ENCODE data around the gene FAM72D. TPM values are rescaled to one million over a fixed set of nuclear protein-coding genes. Genes with fewer than 3 reads are reported as not detected.
A peak's percentile ranks its signal among the peaks of the same experiment; 100 is the strongest.
"Not testable (repeated sequence)": the region's sequence is repeated elsewhere in the genome, so short reads cannot be mapped to it uniquely, and the experiment has no call there.

Gene FAM72D
- total RNA-seq, 2 experiments from 2014 or later: 14.4 to 44.5 TPM

DNA sequence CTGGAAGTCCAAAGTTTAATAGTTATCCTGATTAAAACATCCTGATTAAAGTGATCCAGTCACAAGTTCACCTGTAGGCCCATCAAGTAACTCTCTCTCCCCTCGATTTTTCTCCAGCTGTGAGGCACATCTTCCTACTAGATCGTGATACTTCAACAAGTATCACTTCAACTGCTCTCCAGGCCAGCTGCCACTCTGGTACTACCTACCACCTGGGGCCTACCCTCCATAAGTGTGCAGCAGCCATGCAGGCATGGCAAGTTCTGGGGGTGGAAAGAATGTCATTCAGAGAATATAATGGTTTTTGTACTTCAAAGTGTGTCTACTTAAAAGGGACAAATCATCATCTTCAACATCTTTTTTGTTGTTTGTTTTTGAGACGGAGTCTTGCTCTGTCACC is 15.6 kb upstream of the FAM72D start:
- POLR2A ChIA-PET; CTCF ChIA-PET (ENCODE audit: unreplicated experiment); H3K9me3 ChIP-seq (ENCODE audit: low read length); H2AFZ ChIP-seq (ENCODE audit: low read length); H3K36me3 ChIP-seq (ENCODE audit: insufficient read depth, low read length); BruUV-seq (replicated peaks); H3K4me1 ChIP-seq (ENCODE audit: insufficient read depth, low read length, poor library complexity, severe bottlenecking); H3K4me2 ChIP-seq (ENCODE audit: low read length); intact Hi-C loops (cut with micrococcal nuclease; ENCODE audit: unreplicated experiment); H3K4me3 ChIP-seq (ENCODE audit: low read depth, low read length, poor library complexity, severe bottlenecking); H3K27ac ChIP-seq (ENCODE audit: low read depth, low read length, poor library complexity, severe bottlenecking); H3K79me2 ChIP-seq (ENCODE audit: insufficient read depth, low read depth, low read length); DNase-seq (ENCODE audit: low spot score); H4K20me1 ChIP-seq (ENCODE audit: insufficient read depth, low read length); H3K9me2 ChIP-seq (ENCODE audit: insufficient read depth, low read length): not testable (repeated sequence)

GRCh38 chr1:145082483-145083255 is 13.1 kb upstream of the FAM72D start:
- intact Hi-C loops (cut with micrococcal nuclease; ENCODE audit: unreplicated experiment); H3K4me1 ChIP-seq (ENCODE audit: insufficient read depth, low read length, poor library complexity, severe bottlenecking); BruUV-seq (replicated peaks); H4K20me1 ChIP-seq (ENCODE audit: insufficient read depth, low read length); H3K36me3 ChIP-seq (ENCODE audit: insufficient read depth, low read length); H3K27ac ChIP-seq (ENCODE audit: low read depth, low read length, poor library complexity, severe bottlenecking); CTCF ChIA-PET (ENCODE audit: unreplicated experiment); H3K4me2 ChIP-seq (ENCODE audit: low read length); H3K9me3 ChIP-seq (ENCODE audit: low read length); POLR2A ChIA-PET; H2AFZ ChIP-seq (ENCODE audit: low read length); H3K4me3 ChIP-seq (ENCODE audit: low read depth, low read length, poor library complexity, severe bottlenecking); H3K79me2 ChIP-seq (ENCODE audit: insufficient read depth, low read depth, low read length); H3K9me2 ChIP-seq (ENCODE audit: insufficient read depth, low read length); DNase-seq (ENCODE audit: low spot score): not testable (repeated sequence)

DNA sequence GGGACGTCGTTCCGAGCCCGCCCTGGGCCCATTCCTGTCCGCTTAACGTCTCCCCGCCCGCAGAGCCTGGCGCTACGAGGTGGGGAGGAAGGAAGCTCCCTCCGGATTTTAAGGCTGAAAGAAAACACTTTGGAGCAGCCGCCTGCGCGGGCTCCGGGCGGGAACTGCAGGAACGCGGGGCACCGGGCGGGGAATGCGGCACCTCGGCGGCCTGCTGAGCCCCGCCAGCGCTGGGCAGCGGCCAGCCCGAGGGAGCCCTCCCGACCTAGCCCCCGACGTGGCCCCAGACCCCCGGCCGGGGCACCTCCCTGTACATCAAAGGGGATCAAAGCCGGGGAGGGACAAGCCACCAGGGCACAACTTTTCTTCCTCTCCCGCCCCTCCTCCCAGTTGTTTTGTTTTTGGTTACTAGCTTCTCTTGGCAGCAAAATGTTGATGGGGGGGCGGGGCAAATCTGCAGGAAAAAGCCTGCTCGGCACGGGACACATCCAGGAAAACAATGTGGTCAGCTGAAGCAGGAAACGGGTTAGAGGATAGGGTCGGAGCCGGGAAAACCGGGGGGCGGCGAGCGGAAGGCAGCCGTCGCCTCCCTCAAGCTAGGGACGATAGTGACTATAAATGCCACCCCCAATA is 2.1 kb upstream of the FAM72D start:
- DNase-seq (ENCODE audit: low spot score); H4K20me1 ChIP-seq (ENCODE audit: insufficient read depth, low read length); H3K27ac ChIP-seq (ENCODE audit: low read depth, low read length, poor library complexity, severe bottlenecking); H2AFZ ChIP-seq (ENCODE audit: low read length); H3K36me3 ChIP-seq (ENCODE audit: insufficient read depth, low read length); intact Hi-C loops (cut with micrococcal nuclease; ENCODE audit: unreplicated experiment); H3K4me1 ChIP-seq (ENCODE audit: insufficient read depth, low read length, poor library complexity, severe bottlenecking); H3K79me2 ChIP-seq (ENCODE audit: insufficient read depth, low read depth, low read length); POLR2A ChIA-PET; H3K9me2 ChIP-seq (ENCODE audit: insufficient read depth, low read length); H3K9me3 ChIP-seq (ENCODE audit: low read length); BruUV-seq (replicated peaks); CTCF ChIA-PET (ENCODE audit: unreplicated experiment): not testable (repeated sequence)
- H3K4me2 ChIP-seq (ENCODE audit: low read length): peak overlapping the region; percentile 42; the same call in 1 of the 2 replicates
- H3K4me3 ChIP-seq (ENCODE audit: low read depth, low read length, poor library complexity, severe bottlenecking): peak overlapping the region; percentile 58

GRCh38 chr1:145094655-145095211 is 1.0 kb upstream of the FAM72D start:
- POLR2A ChIA-PET: not testable (repeated sequence)

DNA sequence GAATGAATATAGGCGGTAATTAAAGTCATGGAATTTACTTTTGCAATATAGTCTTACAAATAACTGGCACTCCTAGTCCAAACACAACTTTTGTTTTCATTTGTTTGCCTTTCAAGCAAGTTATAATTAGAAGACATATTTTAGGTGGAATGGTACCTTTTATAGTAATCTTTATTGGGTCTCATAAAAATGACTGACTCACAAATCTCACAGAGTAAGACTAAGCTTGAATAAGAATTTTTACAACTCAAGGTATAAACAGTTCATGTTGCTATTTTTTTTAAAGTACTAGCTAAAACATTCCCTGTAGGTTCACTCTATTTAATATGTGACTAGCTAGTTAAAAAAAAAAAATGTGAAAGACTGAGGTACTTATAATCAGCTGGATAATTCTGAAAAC is 6.0 kb downstream of the FAM72D start:
- DNase-seq (ENCODE audit: low spot score); intact Hi-C loops (cut with micrococcal nuclease; ENCODE audit: unreplicated experiment); H3K9me2 ChIP-seq (ENCODE audit: insufficient read depth, low read length); H3K27ac ChIP-seq (ENCODE audit: low read depth, low read length, poor library complexity, severe bottlenecking); H4K20me1 ChIP-seq (ENCODE audit: insufficient read depth, low read length); H3K4me2 ChIP-seq (ENCODE audit: low read length); H2AFZ ChIP-seq (ENCODE audit: low read length); POLR2A ChIA-PET; CTCF ChIA-PET (ENCODE audit: unreplicated experiment); H3K4me1 ChIP-seq (ENCODE audit: insufficient read depth, low read length, poor library complexity, severe bottlenecking); BruUV-seq (replicated peaks); H3K4me3 ChIP-seq (ENCODE audit: low read depth, low read length, poor library complexity, severe bottlenecking); H3K36me3 ChIP-seq (ENCODE audit: insufficient read depth, low read length); H3K9me3 ChIP-seq (ENCODE audit: low read length); H3K79me2 ChIP-seq (ENCODE audit: insufficient read depth, low read depth, low read length): not testable (repeated sequence)

More at GRCh38 chr1:145094655-145095211, 1.0 kb upstream of the FAM72D start:
- H3K79me2 ChIP-seq (ENCODE audit: insufficient read depth, low read depth, low read length); H3K9me3 ChIP-seq (ENCODE audit: low read length); DNase-seq (ENCODE audit: low spot score); H2AFZ ChIP-seq (ENCODE audit: low read length); CTCF ChIA-PET (ENCODE audit: unreplicated experiment); H3K36me3 ChIP-seq (ENCODE audit: insufficient read depth, low read length); H3K4me1 ChIP-seq (ENCODE audit: insufficient read depth, low read length, poor library complexity, severe bottlenecking); H3K9me2 ChIP-seq (ENCODE audit: insufficient read depth, low read length); H3K4me2 ChIP-seq (ENCODE audit: low read length); H4K20me1 ChIP-seq (ENCODE audit: insufficient read depth, low read length); intact Hi-C loops (cut with micrococcal nuclease; ENCODE audit: unreplicated experiment); BruUV-seq (replicated peaks); H3K27ac ChIP-seq (ENCODE audit: low read depth, low read length, poor library complexity, severe bottlenecking): not testable (repeated sequence)
- H3K4me3 ChIP-seq (ENCODE audit: low read depth, low read length, poor library complexity, severe bottlenecking): peak overlapping the region; percentile 61

- CTCF ChIA-PET (ENCODE audit: unreplicated experiment); H3K4me2 ChIP-seq (ENCODE audit: low read length): not testable (repeated sequence)
Observed at GRCh38 chr1:145103294-145103693, 7.5 kb downstream of the FAM72D start.

More at GRCh38 chr1:145103294-145103693, 7.5 kb downstream of the FAM72D start:
- intact Hi-C loops (cut with micrococcal nuclease; ENCODE audit: unreplicated experiment); H2AFZ ChIP-seq (ENCODE audit: low read length); H3K79me2 ChIP-seq (ENCODE audit: insufficient read depth, low read depth, low read length); H3K27ac ChIP-seq (ENCODE audit: low read depth, low read length, poor library complexity, severe bottlenecking); DNase-seq (ENCODE audit: low spot score); H3K36me3 ChIP-seq (ENCODE audit: insufficient read depth, low read length); H3K4me1 ChIP-seq (ENCODE audit: insufficient read depth, low read length, poor library complexity, severe bottlenecking); H3K9me2 ChIP-seq (ENCODE audit: insufficient read depth, low read length); H3K9me3 ChIP-seq (ENCODE audit: low read length); H4K20me1 ChIP-seq (ENCODE audit: insufficient read depth, low read length); BruUV-seq (replicated peaks); POLR2A ChIA-PET; H3K4me3 ChIP-seq (ENCODE audit: low read depth, low read length, poor library complexity, severe bottlenecking): not testable (repeated sequence)

Data from OCI-LY7 (cell line).